Naive thymus-derived CD4-positive, alpha-beta T cell (primary cell): ENCODE results near the gene ZNF653. TPM values are rescaled to one million over a fixed set of nuclear protein-coding genes. Genes with fewer than 3 reads are reported as not detected.

Experiments
- ATAC-seq: fragments of 150-1000 bp; cut with Tn5 transposase; 2 replicates; pipeline ENCODE4 v1.10.0; 2021; ENCODE audit warnings: mild to moderate bottlenecking, moderate library complexity
- CTCF ChIA-PET: fragments of 350-600 bp; sonication (Branson Sonifier 250); formaldehyde crosslinking; loops from one replicate; lab custom pipeline; 2021; ENCODE audit warnings: antibody characterized with exemption; lab: Charles Lee
- POLR2A ChIA-PET: fragments of 350-600 bp; sonication (Branson Sonifier 250); formaldehyde crosslinking; loops from one replicate; lab custom pipeline; 2021; ENCODE audit warnings: antibody characterized with exemption, inconsistent platforms; lab: Charles Lee
- DNase-seq, 9 donors: peaks; one replicate each; pipeline versions ENCODE4 v3.0.0 to v3.0.0-alpha.2; 2020 to 2022; ENCODE audit warnings: mixed read lengths in 1 of 9
- H3K27ac ChIP-seq: one replicate; pipeline ENCODE4 v1.7.0; 2013; ENCODE audit warnings: mild to moderate bottlenecking, low read depth, low read length, moderate library complexity
- H3K27me3 ChIP-seq, 2 donors: one replicate each; pipeline ENCODE4 v1.7.0; 2013; ENCODE audit warnings: low read length in 2 of 2, mild to moderate bottlenecking in 2 of 2, moderate library complexity in 2 of 2; ENCODE audit not compliant: control insufficient read depth in 2 of 2, insufficient read depth in 2 of 2
- H3K36me3 ChIP-seq, 3 experiments: 1 replicate in 2 of 3; 2 replicates in 1 of 3; pipeline ENCODE4 v1.7.0; 2013; ENCODE audit warnings: low read length in 3 of 3, mild to moderate bottlenecking in 3 of 3, moderate library complexity in 1 of 3; ENCODE audit not compliant: insufficient read depth in 3 of 3, control insufficient read depth in 2 of 3
- H3K4me1 ChIP-seq, 2 donors: one replicate each; pipeline ENCODE4 v1.7.0; 2013; ENCODE audit warnings: low read length in 2 of 2, mild to moderate bottlenecking in 2 of 2, moderate library complexity in 1 of 2; ENCODE audit not compliant: control insufficient read depth in 2 of 2, insufficient read depth in 2 of 2
- H3K4me3 ChIP-seq: 2 replicates; pipeline ENCODE4 v1.7.0; 2013; ENCODE audit warnings: mild to moderate bottlenecking, low read length
- H3K9me3 ChIP-seq, 3 experiments: 1 replicate in 2 of 3; 2 replicates in 1 of 3; pipeline ENCODE4 v1.7.0; 2013; ENCODE audit warnings: low read length in 3 of 3; ENCODE audit not compliant: control insufficient read depth in 2 of 3
- H3K27ac Mint-ChIP-seq, 9 donors: one replicate each; pipeline ENCODE4 v1.8.0; 2020 to 2022; ENCODE audit warnings: mixed read lengths in 9 of 9, mild to moderate bottlenecking in 8 of 9, moderate library complexity in 5 of 9, inconsistent platforms in 2 of 9
- H3K27me3 Mint-ChIP-seq, 5 donors: one replicate each; pipeline ENCODE4 v1.8.0; 2021 to 2022; ENCODE audit warnings: mixed read lengths in 5 of 5, mild to moderate bottlenecking in 1 of 5
- H3K36me3 Mint-ChIP-seq, 5 donors: one replicate each; pipeline ENCODE4 v1.8.0; 2020 to 2022; ENCODE audit warnings: mixed read lengths in 5 of 5, mild to moderate bottlenecking in 3 of 5, inconsistent platforms in 1 of 5
- H3K4me1 Mint-ChIP-seq, 7 donors: one replicate each; pipeline ENCODE4 v1.8.0; 2020 to 2022; ENCODE audit warnings: mixed read lengths in 7 of 7, mild to moderate bottlenecking in 3 of 7, inconsistent platforms in 1 of 7
- H3K4me3 Mint-ChIP-seq, 10 donors: one replicate each; pipeline ENCODE4 v1.8.0; 2020 to 2022; ENCODE audit warnings: mild to moderate bottlenecking in 10 of 10, mixed read lengths in 10 of 10, moderate library complexity in 6 of 10, inconsistent platforms in 2 of 10
- H3K9me3 Mint-ChIP-seq, 11 donors: one replicate each; pipeline ENCODE4 v1.8.0; 2020 to 2022; ENCODE audit warnings: mixed read lengths in 11 of 11, mild to moderate bottlenecking in 4 of 11, inconsistent platforms in 1 of 11, moderate library complexity in 1 of 11
- intact Hi-C, 2 donors: fragments of 100-400 bp; cut with micrococcal nuclease; formaldehyde crosslinking; loops; one replicate each; pipeline ENCODE4 v1.15.1; 2023
- polyA plus RNA-seq, 2 donors: library from polyadenylated mRNA; unstranded; fragments of 300-500 nt; fragmentation: Illumina TruSeq; gene quantifications; one replicate each; pipeline ENCODE4 v1.2.3, GENCODE V29; 2021
- total RNA-seq, 6 experiments: library from RNA in 5 of 6; stranded (reverse) in 5 of 6; gene quantifications; 1 replicate in 5 of 6; 2 replicates in 1 of 6; pipeline ENCODE4 v1.2.3 and lab custom pipeline; 2021 to 2026

Gene ZNF653
- total and polyA plus RNA-seq, 7 experiments from 2014 or later = 1.7 to 23.9 (median 11.8) TPM

GRCh38 chr19:11485245-11485837 lies 20.3 kb downstream of the ZNF653 start:
- Mint-ChIP-seq H3K27ac (peak overlapping the region in 1 of 9 donors; percentile 53), H3K27me3 (peaks cover 15 to 27% (median 16%) of the 10 kb centered on the region in 5 donors), H3K4me3 (no peak overlapping the region), H3K4me1 (peaks cover 4 to 22% (median 18%) of the 10 kb centered on the region in 7 donors), H3K9me3 (no peaks in the 10 kb centered on the region), H3K36me3 (peaks cover 5 to 24% (median 11%) of the 10 kb centered on the region in 5 donors)
- Histone ChIP-seq H3K4me1 (peaks cover 15 to 20% of the 10 kb centered on the region in 2 donors), H3K4me3 (no peak overlapping the region), H3K9me3 (no peaks in the 10 kb centered on the region), H3K27me3 (peaks cover 8 to 14% of the 10 kb centered on the region in 2 donors), H3K36me3 (peaks cover 0 to 22% (median 0%) of the 10 kb centered on the region in 3 experiments), H3K27ac (no peak overlapping the region)
- POLR2A ChIA-PET = no interaction called here
- CTCF ChIA-PET = interaction anchor here (0.6 to 1.2 kb wide), 5 partner anchors 62 to 449 kb away, joined by 3 to 5 read pairs (median 3); no protein-coding TSS in a partner anchor
- DNase-seq (no peak), ATAC-seq (no peak)
- intact Hi-C loops = no loop called here

- H3K27me3 ChIP-seq = peaks cover 8 to 17% of the 10 kb centered on the region in 2 donors
- DNase-seq (no peak), ATAC-seq (no peak)
- H3K9me3 ChIP-seq = no peaks in the 10 kb centered on the region
- H3K36me3 ChIP-seq = peaks cover 0 to 11% (median 0%) of the 10 kb centered on the region in 3 experiments
- H3K27ac ChIP-seq = no peak overlapping the region
- Mint-ChIP-seq H3K9me3 (no peaks in the 10 kb centered on the region), H3K4me3 (no peak overlapping the region), H3K4me1 (peaks cover 11 to 24% (median 21%) of the 10 kb centered on the region in 7 donors), H3K27me3 (peaks cover 22 to 35% (median 25%) of the 10 kb centered on the region in 5 donors), H3K36me3 (peaks cover 0 to 16% (median 11%) of the 10 kb centered on the region in 5 donors), H3K27ac (peak overlapping the region in 1 of 9 donors; percentile 38)
- ChIA-PET POLR2A (interaction anchor here (1.1 to 1.4 kb wide), 2 partner anchors 95 to 102 kb away, joined by 4 to 7 read pairs; no protein-coding TSS in a partner anchor), CTCF (interaction anchor here (0.5 to 1.9 kb wide), 9 partner anchors 10 to 1411 kb away, joined by 3 to 9 read pairs (median 3); no protein-coding TSS in a partner anchor)
- H3K4me3 ChIP-seq = no peak overlapping the region
- intact Hi-C loops = loop anchor here in 1 of 2 donors (2.0 to 5.0 kb wide), 3 partner anchors 103 to 326 kb away; partner anchors contain the start of gene SPC24
- H3K4me1 ChIP-seq = peaks cover 15 to 20% of the 10 kb centered on the region in 2 donors
Measured at GRCh38 chr19:11483366-11484111, 22.1 kb downstream of the ZNF653 start.

GRCh38 chr19:11482384-11483050 lies 23.1 kb downstream of the ZNF653 start:
- Mint-ChIP-seq H3K27ac (peak overlapping the region in 2 of 9 donors; percentile 21 to 85), H3K36me3 (peaks cover 0 to 16% (median 11%) of the 10 kb centered on the region in 5 donors), H3K4me3 (peak overlapping the region in 9 of 10 donors; percentile 52 to 83 (median 71)), H3K9me3 (no peaks in the 10 kb centered on the region), H3K27me3 (peaks cover 25 to 37% (median 33%) of the 10 kb centered on the region in 5 donors), H3K4me1 (peaks cover 12 to 24% (median 21%) of the 10 kb centered on the region in 7 donors)
- no peaks in the 10 kb centered on the region for H3K9me3 ChIP-seq
- ATAC-seq (peak; percentile 92), DNase-seq (peak; percentile 63 to 92 (median 76))
- peaks cover 0 to 11% (median 0%) of the 10 kb centered on the region in 3 experiments for H3K36me3 ChIP-seq
- ChIA-PET POLR2A (interaction anchor here (0.5 to 1.4 kb wide), 6 partner anchors 46 to 538 kb away, joined by 3 to 7 read pairs (median 4); partner anchors contain the start of gene ECSIT), CTCF (interaction anchor here (0.6 to 1.9 kb wide), 17 partner anchors 11 to 1531 kb away, joined by 3 to 9 read pairs (median 3); partner anchors contain the start of genes PRKCSH and SWSAP1)
- intact Hi-C loops = loop anchor here (1.0 to 5.0 kb wide), 8 partner anchors 23 to 345 kb away; partner anchors contain the start of genes ODAD3 (in 2 of the 2), PRKCSH (in 2 of the 2), ZNF653 (in 2 of the 2) and SPC24 (in 1 of the 2)
- H3K27ac ChIP-seq = no peak overlapping the region
- H3K4me3 ChIP-seq = peak overlapping the region; percentile 19
- H3K4me1 ChIP-seq = peaks cover 15 to 20% of the 10 kb centered on the region in 2 donors
- peaks cover 8 to 17% of the 10 kb centered on the region in 2 donors for H3K27me3 ChIP-seq

DNA sequence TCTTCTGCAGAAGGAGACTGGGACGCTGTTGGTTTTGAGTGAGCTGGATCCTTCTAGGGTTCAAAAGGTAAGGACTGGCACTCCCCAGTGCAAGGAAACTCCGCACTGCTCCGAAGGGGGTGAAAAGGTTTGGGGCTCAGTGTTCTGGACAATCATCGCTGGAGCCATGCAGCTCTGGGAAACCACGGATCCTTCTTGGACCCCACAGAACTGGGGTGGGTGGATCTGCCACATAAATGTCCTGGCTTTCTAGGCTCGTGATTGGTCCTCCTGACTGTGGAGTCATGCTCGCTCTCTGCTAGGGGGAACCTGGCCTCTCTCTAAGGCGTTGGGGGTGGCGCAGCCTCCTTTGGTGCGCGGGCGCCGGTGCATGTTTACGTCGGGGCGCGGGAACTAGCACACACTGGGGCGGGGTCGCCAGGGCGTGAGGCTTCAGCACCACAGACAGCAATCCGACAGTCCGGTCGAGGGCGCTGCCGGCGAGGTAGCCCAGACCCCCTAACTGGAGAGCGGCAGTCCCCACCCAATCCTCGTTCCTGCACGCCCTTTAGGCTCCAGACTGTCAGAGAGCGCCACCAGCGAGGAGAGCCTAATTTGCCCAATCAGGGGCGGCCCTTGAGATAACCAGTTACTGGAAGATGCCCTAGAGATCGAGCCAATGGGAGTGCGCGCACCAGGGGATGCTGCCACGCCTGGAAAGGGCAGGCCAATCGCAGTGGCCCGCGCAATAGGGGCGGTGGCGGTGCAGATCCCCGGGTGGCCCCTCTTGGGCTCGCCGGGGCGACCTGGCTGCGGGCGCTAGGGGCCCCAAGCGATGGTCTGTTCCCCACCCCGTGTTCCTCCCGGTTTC lies 23.9 kb downstream of the ZNF653 start:
- ATAC-seq = peak; percentile 74
- Histone ChIP-seq H3K36me3 (peaks cover 0 to 4% (median 0%) of the 10 kb centered on the region in 3 experiments), H3K27me3 (peaks cover 8 to 17% of the 10 kb centered on the region in 2 donors), H3K9me3 (no peaks in the 10 kb centered on the region), H3K4me1 (peaks cover 15 to 20% of the 10 kb centered on the region in 2 donors), H3K27ac (no peak overlapping the region), H3K4me3 (peak overlapping the region; percentile 19)
- peaks cover 0 to 13% (median 11%) of the 10 kb centered on the region in 5 donors for H3K36me3 Mint-ChIP-seq
- H3K4me1 Mint-ChIP-seq = peaks cover 12 to 24% (median 21%) of the 10 kb centered on the region in 7 donors
- peak overlapping the region; percentile 53 to 83 (median 70) for H3K4me3 Mint-ChIP-seq
- DNase-seq = peak; percentile 33 to 81 (median 53)
- H3K27me3 Mint-ChIP-seq = peaks cover 25 to 40% (median 34%) of the 10 kb centered on the region in 5 donors
- no peaks in the 10 kb centered on the region for H3K9me3 Mint-ChIP-seq
- intact Hi-C loops = loop anchor here (1.0 to 5.0 kb wide), 8 partner anchors 24 to 344 kb away; partner anchors contain the start of genes ODAD3 (in 2 of the 2), PRKCSH (in 2 of the 2), ZNF653 (in 2 of the 2) and SPC24 (in 1 of the 2)
- CTCF ChIA-PET = interaction anchor here (0.6 to 1.9 kb wide), 14 partner anchors 12 to 1409 kb away, joined by 3 to 9 read pairs (median 3); partner anchors contain the start of genes PRKCSH and SWSAP1
- POLR2A ChIA-PET = interaction anchor here (0.6 to 1.4 kb wide), 6 partner anchors 47 to 106 kb away, joined by 3 to 7 read pairs (median 4); partner anchors contain the start of gene ECSIT
- peak overlapping the region in 3 of 9 donors; percentile 19 to 78 (median 32) for H3K27ac Mint-ChIP-seq
